Renal pelvis (tissue), 4 donors: ENCODE measurements around the gene DYNLT2. TPM values are rescaled to one million over a fixed set of nuclear protein-coding genes. Genes with fewer than 3 reads are reported as not detected.
"Not testable (repeated sequence)": the region's sequence is repeated elsewhere in the genome, so short reads cannot be mapped to it uniquely, and the experiment has no call there.

ENCODE experiments used
- DNase-seq: peaks from one replicate; pipeline ENCODE4 v3.0.0-alpha.2; 2013
- polyA plus RNA-seq, 3 donors: library from polyadenylated mRNA; unstranded; fragments of 120-200 nt; gene quantifications; one replicate each; pipeline ENCODE4 v1.2.1, GENCODE V29; 2013; ENCODE audit not compliant: insufficient read length in 3 of 3

Gene DYNLT2
- polyA plus RNA-seq, 3 donors, result 6.7 to 9.7 (median 9.7) TPM

GRCh38 chr6:169787797-169788196 lies 36.4 kb upstream of the DYNLT2 start:
- no peak for DNase-seq

GRCh38 chr6:169786349-169786748 lies 35.0 kb upstream of the DYNLT2 start:
- no peak for DNase-seq

DNA sequence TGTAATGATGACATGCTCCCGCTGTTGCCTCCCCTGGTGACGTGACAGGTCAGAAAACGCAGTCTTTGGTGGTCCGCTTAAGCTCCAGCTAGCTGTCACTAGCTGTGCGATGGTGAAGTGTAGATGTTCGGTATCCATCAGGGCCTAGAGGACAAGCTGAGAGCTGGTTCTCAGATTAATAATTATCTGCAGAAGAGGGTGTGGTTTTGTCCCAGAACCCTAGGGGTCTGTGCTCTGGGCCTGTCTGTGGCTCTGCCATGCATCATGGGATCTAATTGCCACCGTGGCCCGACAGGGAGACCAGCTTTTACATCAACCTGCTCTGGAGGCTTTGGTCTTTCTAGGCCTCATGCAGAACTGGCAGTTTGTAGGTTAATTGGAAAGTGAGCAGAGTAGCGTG lies 34.2 kb upstream of the DYNLT2 start:
- DNase-seq, result no peak

DNA sequence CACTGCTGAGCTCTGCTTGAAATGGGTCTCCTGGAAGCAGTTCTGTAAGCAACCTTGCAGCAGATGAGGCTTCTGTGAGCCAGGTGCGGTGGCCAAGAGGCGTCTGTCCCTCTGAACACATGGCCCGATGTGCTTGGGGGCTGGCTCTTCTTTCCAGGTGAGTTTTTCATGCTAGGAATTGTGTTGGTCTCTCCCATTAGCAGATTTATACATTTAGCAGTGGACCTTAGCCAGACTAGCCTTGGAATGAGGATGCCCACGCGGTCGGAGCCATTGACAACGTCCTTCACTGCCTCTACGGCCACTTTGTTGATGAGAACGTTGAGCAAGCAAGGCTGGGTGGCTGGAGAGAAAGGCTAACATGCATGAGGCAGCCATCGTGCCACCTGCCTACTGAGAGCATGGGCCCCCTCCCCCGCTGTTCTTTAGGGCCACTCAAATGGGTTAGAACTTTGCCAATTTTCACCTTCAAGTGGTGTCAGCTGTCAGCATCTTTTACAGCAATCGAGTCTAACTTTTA lies 33.5 kb upstream of the DYNLT2 start:
- DNase-seq, result no peak

DNA sequence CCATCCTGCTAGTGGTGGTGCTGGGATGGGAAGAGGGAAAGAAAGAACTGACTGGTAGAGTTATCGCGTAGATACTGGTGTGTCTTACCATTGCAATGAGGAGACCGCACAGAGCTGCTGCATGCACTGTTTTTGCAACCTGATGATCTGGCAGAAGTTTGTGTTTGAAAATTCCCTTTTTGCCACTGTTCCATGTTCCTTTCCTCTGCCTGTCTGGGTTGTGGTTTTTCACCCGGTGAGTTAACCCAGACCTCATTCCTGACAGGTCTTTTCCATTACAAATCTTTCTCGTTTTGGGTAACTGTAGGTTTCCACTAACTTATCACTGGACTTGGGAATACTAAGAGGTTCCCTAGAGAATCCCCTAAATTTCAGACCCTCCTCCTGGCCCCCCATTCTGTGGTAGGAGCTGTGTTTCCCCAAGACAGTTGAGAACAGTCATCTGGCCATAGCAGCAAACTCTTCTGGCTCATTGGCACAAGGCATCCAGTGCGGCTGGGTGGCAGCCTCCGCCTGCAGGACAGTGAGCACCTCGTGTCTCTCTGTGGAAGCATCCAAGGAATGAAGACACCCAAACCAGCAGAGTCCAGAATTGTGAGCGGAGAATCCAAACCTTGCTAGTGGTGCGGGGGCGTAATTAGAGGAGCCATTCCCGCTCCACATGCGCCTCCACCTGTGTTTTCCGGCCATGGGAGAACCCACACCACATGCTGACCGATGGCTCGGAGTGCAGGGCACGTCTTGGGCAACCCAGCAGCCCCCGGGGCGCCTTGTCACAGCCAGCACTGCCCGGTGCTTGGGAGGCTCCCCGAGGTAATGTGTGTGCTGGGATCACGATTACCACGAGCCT lies 32.8 kb upstream of the DYNLT2 start:
- DNase-seq, result no peak

DNA sequence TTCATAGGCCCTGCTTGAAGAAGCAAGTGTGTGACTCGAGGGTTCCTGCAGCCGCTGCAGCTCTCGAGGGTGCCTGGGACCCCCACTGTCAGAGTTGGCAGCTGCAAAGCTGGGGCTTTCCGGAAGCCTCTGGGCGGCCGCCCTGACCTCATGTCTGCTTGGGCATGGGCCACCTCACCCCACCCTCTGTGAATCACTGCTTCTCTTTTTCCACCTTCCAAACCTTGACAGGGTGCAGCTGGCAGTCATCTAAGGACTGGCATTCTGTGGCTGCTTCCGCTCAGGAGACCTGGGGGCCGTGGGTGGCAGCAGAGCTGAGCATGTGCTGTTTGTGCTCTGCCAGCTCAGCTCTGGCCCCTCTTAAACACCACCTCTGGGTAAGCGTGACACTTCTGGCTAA lies 32.0 kb upstream of the DYNLT2 start:
- DNase-seq, result no peak

- DNase-seq, result no peak
These were observed 31.6 kb upstream of the DYNLT2 start for GRCh38 chr6:169782966-169783365.

DNA sequence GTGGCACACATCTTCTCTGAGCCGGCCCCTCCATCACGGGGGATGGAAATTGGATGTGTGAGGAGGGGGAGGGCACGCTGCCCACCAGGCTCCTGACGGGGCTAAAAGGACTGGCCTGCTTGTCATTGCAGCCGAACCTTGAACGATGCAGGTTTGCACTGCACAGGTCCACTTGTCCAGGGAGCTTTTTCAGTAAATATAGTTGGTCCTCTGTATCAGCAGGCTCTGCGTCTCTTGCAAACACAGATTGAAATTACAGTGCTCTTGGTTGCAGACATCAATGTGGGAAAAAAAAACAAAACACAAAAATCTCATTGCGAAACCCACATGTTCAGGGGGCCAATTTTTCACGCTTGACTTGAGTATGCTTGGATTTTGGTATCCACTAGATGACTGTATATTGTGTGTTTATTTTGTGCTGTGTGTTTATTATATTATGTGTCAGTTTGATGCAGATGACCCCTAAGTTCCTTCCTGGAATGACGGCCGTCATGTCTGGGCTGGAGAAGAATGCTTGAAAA lies 29.3 kb upstream of the DYNLT2 start:
- DNase-seq, result no peak

- no peak for DNase-seq
These were observed 28.5 kb upstream of the DYNLT2 start for GRCh38 chr6:169779896-169780295.

GRCh38 chr6:169779092-169779815 lies 27.9 kb upstream of the DYNLT2 start:
- no peak for DNase-seq

GRCh38 chr6:169778646-169779045 lies 27.3 kb upstream of the DYNLT2 start:
- no peak for DNase-seq

GRCh38 chr6:169777896-169778295 lies 26.5 kb upstream of the DYNLT2 start:
- no peak for DNase-seq

DNA sequence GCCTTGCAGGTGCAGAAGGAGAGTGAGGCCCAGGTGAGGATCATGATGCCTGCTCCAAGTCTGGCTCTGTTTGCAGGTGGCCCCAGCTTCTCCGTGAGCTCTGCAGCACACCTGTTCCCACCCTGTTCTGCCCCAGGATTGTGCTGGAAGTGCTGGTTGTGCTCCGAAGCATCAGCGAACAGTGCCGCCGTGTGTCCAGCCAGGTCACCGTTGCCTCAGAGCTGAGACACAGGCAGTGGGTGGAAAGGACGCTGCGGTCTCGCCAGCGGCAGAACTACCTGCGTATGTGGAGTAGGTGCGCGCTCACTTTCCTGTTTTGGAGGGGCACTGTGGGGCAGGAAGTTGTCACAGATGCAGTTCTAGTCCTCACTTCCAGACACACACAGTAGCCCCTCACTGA lies 25.0 kb upstream of the DYNLT2 start:
- no peak for DNase-seq

DNA sequence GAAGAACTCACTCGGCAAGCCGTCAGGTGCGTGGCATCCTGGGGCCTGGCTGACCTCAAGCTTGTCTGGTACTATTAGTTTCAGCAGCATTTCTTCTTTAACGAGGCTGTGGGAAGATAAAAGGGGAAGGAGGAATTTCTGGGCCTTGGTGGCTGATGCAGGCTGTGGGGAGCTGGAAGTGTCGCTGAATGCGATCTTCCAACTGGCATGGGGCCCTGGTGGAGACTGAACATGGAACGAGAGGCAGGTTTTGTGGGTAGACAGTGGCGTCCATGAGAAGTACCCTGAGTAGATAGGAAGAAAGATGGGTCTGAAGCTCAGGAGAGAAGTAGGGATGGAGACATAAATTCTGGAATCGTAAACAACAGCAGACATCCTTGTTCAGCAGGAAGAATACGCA lies 23.9 kb upstream of the DYNLT2 start:
- no peak for DNase-seq

- no peak for DNase-seq
These were observed 23.0 kb upstream of the DYNLT2 start for GRCh38 chr6:169774347-169774746.

DNA sequence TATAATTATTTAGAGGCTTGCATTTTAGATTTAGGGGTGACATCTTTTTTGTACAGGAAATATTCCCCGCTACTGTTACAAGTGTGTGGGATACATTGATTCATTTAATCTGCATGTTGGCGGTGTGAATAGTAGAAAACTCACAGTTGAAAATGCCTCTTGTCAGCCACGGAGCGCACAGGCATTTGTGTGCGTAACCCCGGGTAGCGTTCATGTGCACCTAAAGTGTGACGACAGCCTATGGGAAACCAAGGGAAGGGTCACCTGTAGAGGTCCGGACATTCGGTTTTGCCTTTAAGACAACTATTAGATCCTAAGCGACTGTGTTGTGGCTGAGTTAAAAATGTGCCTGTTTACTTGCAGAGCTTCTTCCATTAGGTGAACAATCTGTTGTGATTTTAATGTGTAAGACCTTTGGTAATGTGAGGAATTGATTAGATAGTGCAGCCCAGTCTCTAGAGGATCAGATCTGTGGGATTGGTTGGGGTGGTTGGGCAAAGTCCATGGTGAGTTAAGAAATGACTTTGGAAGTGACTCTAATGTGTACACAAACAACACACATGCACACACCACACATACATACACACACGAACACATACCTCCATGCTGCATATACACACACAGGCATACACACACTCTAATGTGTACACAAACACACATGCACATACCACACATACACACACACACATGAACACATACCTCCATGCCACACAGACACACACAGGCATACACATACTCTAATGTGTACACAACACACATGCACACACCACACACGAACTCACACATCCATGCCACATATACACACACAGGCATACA lies 15.8 kb upstream of the DYNLT2 start:
- no peak for DNase-seq

- DNase-seq, result peak; percentile 45
These were observed 14.9 kb upstream of the DYNLT2 start for GRCh38 chr6:169766232-169766631.

- DNase-seq, result not testable (repeated sequence)
These were observed 14.4 kb upstream of the DYNLT2 start for GRCh38 chr6:169765789-169766188.

DNA sequence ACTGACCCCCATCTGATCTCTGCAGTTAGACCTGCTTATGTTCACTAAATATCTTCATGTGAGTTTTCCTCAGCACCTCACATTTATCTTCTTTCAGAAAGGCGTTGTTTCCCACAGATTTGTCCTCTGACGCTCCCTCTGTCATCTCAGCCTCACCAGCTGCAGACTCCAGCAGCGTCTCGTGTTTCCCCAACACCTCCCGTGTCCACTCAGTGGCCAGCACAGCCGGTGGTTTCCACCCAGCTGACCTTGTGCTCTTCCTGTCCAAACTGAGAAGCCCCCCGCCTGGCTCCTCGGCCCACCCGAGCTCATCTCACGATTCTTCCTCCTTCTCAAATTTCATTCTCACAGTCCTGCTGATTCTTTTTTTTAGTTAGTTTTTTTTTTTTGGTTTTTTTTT lies 12.5 kb upstream of the DYNLT2 start:
- DNase-seq, result no peak

DNA sequence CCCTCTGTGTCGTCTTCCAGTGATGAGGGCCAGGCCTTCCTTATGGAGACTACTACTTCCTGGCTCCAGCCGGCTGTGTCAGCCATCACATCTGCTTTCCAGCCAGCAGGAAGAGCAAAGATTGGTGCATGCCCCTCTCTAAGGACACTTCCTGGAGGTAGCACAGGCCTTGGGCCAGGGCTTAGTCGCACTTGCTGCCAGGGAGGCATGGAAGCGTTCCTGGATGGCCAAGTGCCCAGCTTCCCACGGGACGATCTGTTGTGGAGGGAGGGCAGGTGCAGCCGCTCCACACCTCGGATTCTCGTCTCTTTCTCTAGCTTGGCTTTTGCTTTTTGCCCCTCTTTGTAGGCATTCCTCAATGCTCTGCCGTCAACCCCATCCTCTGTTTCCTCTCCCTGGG lies 11.9 kb upstream of the DYNLT2 start:
- DNase-seq, result no peak

DNA sequence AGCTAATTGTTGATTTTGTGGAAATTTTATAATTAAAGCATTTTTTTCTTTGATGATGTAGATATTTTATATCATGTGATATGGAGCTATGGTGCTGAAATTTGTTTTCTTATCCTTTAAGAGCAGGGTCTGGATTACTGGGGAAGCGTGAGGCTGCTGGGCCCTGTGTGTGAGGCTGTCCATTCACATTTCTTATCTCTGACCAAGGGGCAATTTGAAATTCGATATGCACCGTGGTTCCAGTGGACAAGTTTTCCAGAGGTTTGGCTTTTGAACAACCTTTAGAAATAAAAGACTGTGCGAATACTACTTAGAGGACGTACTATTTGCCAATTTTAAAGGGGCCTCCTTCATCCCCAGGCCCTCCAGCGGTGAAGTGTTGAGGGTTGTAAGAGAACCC lies 3.8 kb upstream of the DYNLT2 start:
- DNase-seq, result no peak

DNA sequence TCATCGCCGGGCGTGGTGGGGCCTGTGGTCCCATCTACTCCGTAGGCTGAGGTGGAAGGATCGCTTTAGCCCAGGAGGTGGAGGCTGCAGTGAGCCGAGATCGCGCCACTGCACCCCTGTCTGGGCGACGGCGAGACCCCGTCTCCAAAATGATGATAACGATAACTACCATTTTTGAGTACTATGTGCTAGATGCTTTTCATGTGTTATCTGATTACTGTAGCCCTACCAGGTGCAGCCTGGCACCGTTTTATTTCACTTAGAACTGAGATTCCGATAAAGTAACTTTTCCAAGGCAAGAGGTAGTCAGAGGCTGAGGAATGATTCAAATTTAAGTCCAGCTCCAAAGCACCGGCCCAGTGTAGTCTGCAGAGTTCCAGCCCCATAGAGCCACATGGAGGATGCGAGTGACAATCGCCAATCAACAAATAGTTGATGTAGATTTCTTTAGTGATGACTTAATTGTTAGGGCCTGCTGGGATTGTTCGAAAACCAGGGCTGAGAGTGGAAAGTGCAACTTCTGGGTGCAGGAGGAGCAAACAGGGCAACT lies 777 bp upstream of the DYNLT2 start:
- peak; percentile 11 for DNase-seq
